ENCODE data around the gene SSB.

GRCh38 chr2:169775354-169775753 is 23.3 kb upstream of the SSB start:
- TF ChIP-seq CTCF (IDR thresholded peaks at IDR 0.05; ENCODE audit: low read depth, low read length) (no peak), EZH2phosphoT487 (IDR thresholded peaks at IDR 0.05; ENCODE audit: low read depth) (no peak)

Measured in OCI-LY3 (cell line).